Measurements from ENCODE around the gene PPP2R1B.
"Not testable (repeated sequence)": the region's sequence is repeated elsewhere in the genome, so short reads cannot be mapped to it uniquely, and the experiment has no call there.

PPP2R1B gene

GRCh38 chr11:111765984-111766833, at the start of gene PPP2R1B:
TSS of gene PPP2R1B (minus strand) at chr11:111766389. CDS start at chr11:111766361, 28 bp downstream.
- DNase-seq = peak; percentile 66

- DNase-seq = no peak
Measured at GRCh38 chr11:111815489-111815888, 49.3 kb upstream of the PPP2R1B start.

DNA sequence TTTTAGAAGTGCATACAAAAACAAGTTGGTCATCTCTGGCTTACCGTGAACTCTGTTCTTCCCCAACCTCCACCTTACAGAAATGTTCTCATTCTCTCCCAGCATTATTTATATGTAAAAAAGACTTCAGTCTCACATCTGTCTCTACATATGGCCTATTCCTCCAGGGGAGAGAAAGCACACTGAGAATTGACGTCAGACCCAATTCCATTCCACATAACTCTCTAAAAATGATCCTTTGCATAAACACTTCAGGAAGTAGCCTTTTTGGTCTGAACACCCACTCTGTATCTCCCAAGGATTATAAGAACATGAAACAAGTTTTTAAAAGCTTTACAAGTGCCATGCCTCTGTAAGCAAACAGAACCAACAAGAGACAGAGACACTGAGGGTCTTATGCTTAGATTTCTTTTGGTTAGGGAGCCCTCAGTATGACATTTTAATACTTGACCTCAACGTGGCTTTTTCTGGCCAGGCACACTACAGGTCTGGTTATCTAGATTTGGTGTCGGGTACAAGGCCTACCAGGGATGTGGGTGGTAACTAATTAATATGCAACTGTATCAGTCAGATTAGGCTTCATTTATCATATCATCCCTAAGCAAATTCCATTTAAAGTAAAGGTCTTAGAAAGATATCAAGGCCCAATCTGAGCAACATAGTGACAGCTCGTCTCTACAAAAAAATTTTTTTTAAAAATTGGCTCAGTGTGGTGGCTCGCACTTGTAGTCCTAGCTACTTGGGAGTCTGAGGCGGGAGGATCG, 48.5 kb upstream of the PPP2R1B start:
- DNase-seq = no peak

DNA sequence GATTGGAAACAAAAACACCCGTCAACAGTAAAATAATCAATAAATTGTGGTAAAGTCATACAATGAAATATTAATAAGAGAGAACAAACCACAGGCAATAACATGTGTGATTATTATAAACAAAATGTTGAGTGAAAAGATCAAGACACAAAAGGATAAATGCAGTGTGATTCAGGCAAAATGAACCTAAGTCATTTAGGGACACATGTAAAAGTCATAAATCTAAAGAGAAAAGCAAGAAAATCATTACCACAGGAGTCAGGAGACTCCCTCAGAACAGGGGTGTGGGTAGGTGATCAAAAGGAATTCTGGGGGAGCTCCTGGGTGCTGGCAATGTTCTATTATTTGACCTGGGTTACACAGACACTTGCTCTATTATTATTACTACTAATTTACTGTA, 47.9 kb upstream of the PPP2R1B start:
- no peak for DNase-seq

- no peak for DNase-seq
Measured at GRCh38 chr11:111812211-111812610, 46.0 kb upstream of the PPP2R1B start.

DNA sequence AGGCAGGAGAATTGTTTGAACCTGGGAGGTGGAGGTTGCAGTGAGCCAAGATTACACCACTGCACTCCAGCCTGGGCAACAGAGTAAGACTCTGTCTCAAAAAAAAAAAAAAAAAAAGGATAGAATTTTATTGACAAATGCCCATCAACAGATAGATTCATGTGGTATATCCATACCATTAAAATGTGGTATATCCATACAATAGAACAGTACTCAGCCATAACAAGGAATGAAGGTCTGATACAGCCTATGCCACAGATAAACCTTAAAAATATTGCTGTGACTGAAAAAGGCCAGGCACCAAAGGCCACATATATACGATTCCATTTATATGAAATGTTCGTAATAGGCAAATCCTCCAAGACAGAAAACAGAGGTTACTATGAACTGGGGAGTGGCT, 45.3 kb upstream of the PPP2R1B start:
- DNase-seq = no peak

- DNase-seq = no peak
Measured at GRCh38 chr11:111808834-111809233, 42.6 kb upstream of the PPP2R1B start.

GRCh38 chr11:111808063-111808588, 41.9 kb upstream of the PPP2R1B start:
- DNase-seq = no peak

- DNase-seq = no peak
Measured at GRCh38 chr11:111807076-111807475, 40.9 kb upstream of the PPP2R1B start.

- DNase-seq = no peak
Measured at GRCh38 chr11:111801135-111801534, 34.9 kb upstream of the PPP2R1B start.

GRCh38 chr11:111798279-111798678, 32.1 kb upstream of the PPP2R1B start:
- DNase-seq = no peak

- peak; percentile 16 for DNase-seq
Measured at GRCh38 chr11:111797145-111797581, 31.0 kb upstream of the PPP2R1B start.

DNA sequence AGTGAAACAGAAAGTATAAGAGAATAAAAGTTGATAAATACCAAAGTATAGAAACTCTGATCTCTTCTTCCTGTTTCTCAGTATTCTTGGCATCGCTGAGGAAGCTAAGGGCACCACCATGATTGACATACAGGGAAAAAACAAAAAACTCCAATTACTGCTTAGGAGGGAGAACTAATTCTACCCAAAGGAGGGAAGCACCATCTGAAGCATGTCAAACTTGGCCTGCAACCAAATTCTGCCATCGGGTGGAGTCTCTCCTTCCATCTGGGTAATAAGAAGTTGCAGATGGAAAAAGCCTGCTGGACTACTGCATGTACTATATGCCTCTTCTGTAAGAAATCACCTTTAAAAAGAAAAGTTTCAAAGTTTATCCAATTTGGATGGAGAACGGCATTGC, 30.5 kb upstream of the PPP2R1B start:
- no peak for DNase-seq

- no peak for DNase-seq
Measured at GRCh38 chr11:111795334-111795985, 29.3 kb upstream of the PPP2R1B start.

DNA sequence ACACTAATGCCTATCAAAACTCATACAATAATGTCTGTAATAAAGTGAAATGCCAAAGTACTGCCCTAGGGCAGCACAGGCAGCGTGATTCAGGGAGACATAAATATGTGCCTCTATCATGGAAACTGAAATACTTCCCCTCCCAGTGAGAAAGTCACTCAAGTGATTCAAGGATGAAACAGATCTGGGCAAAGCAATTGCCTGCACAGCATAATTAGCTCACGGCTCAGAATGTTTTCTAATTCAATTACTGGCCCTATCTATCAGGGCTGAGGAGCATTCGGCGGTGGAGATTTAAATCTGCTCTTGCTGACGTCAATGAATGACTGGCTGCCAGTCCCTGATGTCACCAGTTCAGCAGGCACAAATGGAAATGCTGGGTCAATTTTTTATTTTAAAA, 27.7 kb upstream of the PPP2R1B start:
- no peak for DNase-seq

DNA sequence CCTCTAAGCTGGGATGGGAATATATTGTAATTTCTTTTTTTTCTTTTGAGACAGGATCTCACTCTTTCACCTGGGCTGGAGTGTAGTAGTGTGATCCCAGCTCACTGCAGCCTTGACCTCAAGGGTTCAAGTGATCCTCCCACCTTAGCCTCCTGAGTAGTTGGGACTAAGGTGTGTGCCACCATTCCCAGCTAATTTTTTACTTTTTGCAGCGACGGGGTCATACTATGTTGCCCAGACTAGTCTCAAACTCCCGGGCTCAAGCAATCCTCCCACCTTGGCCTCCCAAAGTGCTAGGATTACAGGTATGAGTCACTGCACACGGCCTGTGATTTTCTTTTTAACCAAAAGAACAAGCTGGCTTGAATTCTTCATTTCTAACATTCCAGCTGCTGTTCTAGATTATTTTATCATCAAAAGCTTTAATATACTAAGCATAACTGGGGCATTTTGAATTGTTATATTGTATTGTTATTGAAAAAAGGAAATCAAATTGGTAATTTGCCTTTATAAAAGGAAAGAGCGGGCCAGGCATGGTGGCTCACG, 26.8 kb upstream of the PPP2R1B start:
- DNase-seq = no peak

GRCh38 chr11:111792314-111792713, 26.1 kb upstream of the PPP2R1B start:
- no peak for DNase-seq

DNA sequence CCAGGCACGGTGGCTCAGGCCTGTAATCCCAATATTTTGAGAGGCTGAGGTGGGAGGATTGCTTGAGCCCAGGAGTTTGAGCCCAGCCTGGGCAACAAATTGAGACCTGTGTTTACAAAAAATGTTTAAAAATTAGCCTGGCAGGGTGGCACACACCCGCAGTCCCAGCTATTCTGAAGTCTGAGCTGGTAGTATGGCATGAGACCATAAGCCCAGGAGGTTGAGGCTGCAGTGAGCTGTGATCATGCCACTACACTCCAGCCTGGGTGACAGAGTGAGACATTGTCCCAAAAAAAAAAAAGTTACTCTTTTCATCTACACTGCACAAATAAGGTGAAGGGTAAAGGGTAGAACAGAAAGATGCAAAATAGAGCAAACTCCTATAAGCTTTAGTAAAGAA, 22.3 kb upstream of the PPP2R1B start:
- DNase-seq = no peak

- DNase-seq = no peak
Measured at GRCh38 chr11:111788051-111788450, 21.9 kb upstream of the PPP2R1B start.

DNA sequence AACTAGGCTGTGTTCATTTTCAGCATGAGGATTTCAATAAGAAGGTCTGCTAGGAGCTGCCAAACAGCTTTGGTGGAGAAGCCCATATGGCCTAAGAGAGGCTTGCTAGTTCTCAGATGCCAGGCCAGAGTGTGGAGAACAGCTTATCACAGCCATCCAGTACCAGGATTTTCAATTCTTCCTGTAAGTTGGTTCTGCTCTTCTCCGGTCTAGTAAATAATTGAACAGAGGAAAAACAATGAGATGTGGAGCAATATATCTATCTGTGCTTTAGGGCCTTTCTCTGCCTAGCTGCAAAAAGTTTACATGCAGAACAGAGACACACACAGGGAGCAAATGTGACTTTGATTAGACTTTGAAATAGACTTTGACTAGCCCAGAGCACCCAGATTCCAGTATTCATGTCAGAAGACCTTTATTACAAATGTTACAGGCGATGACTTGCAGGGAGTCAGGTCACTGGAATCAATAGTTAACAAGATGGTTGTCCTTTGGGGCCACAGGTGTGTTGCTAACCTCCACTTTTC, 19.8 kb upstream of the PPP2R1B start:
- no peak for DNase-seq

DNA sequence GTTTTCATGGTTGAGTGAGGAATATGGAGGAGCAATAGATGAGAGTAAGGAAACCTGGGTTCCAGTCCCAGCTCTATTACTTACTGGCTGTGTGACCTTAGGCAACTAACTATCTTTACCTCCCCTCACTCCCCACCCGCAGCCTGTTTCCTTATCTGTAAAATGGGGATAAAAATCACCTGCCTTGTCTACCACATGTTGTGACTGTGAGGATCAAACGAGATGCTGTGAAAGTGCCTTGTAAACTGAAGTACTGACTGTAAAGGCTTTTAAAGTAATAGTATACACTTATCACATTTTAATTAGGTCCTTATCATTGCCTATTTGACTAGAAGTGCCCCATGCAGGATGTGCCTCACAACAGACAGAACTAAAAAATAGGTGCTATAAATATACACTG, 18.9 kb upstream of the PPP2R1B start:
- no peak for DNase-seq

DNA sequence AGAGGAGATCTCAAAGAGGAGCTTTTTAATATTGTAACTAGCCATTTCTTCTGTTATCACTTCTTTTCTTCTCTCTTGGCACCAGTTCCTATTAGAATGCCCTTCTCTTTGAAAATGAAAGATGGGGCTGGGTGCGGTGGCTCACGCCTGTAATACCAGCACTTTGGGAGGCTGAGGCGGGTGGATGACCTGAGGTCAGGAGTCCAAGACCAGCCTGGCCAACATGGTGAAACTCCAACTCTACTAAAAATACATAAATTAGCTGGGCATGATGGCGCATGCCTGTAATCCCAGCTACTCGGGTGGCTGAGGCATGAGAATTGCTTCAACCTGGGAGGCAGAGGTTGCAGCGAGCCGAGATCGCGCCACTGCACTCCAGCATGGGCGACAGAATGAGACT, 18.1 kb upstream of the PPP2R1B start:
- not testable (repeated sequence) for DNase-seq
